Kidney (tissue), 14 donors: Measurements from ENCODE around the gene ELFN2. TPM values are rescaled to one million over a fixed set of nuclear protein-coding genes. Genes with fewer than 3 reads are reported as not detected.

ENCODE experiments used
- DNase-seq, 5 donors: peaks; one replicate each; pipeline ENCODE4 v3.0.0-alpha.2; 2013 to 2020
- FAIRE-seq: peaks from 2 replicates; lab custom pipeline; 2012; peaks lifted over from hg19 to GRCh38; lab: Jason Lieb, UNC
- H3K27ac ChIP-seq, 2 donors: one replicate each; pipeline ENCODE4 v1.7.0; 2013; ENCODE audit warnings: low read depth in 2 of 2, low read length in 2 of 2, inconsistent platforms in 1 of 2
- H3K27me3 ChIP-seq: one replicate; pipeline ENCODE4 v1.7.1; 2013; ENCODE audit warnings: low read length, inconsistent platforms; ENCODE audit not compliant: control insufficient read depth, insufficient read depth
- H3K36me3 ChIP-seq, 3 donors: one replicate each; pipeline versions ENCODE4 v1.7.0 to v1.7.1; 2013; ENCODE audit warnings: low read length in 3 of 3, control low read depth in 1 of 3, inconsistent platforms in 1 of 3; ENCODE audit not compliant: insufficient read depth in 3 of 3, control insufficient read depth in 2 of 3
- H3K4me1 ChIP-seq, 3 donors: one replicate each; pipeline versions ENCODE4 v1.7.0 to v1.7.1; 2013; ENCODE audit warnings: low read length in 3 of 3, inconsistent platforms in 1 of 3, low read depth in 1 of 3; ENCODE audit not compliant: control insufficient read depth in 2 of 3, insufficient read depth in 2 of 3
- H3K4me3 ChIP-seq, 3 donors: one replicate each; pipeline versions ENCODE4 v1.7.0 to v1.8.1; 2013; ENCODE audit warnings: low read length in 3 of 3, control low read depth in 1 of 3, inconsistent platforms in 1 of 3
- H3K9ac ChIP-seq, 3 donors: one replicate each; pipeline versions ENCODE4 v1.7.0 to v1.7.1; 2013; ENCODE audit warnings: low read length in 3 of 3, control low read depth in 1 of 3, inconsistent platforms in 1 of 3
- H3K9me3 ChIP-seq, 3 donors: one replicate each; pipeline versions ENCODE4 v1.7.0 to v1.7.1; 2013; ENCODE audit warnings: low read length in 3 of 3, control low read depth in 1 of 3, inconsistent platforms in 1 of 3; ENCODE audit not compliant: control insufficient read depth in 2 of 3, insufficient read depth in 1 of 3
- intact Hi-C: fragments of 100-400 bp; cut with DNase I; formaldehyde crosslinking; loops from one replicate; pipeline ENCODE4 v1.11.1; 2022
- polyA plus RNA-seq: library from polyadenylated mRNA; stranded (reverse); fragments of 350-450 nt; fragmentation: Illumina TruSeq; extraction: RNeasy Lipid Tissue Mini Kit (QIAGEN cat#74804); gene quantifications from one replicate; pipeline ENCODE4 v1.2.3, GENCODE V29; 2014; ENCODE audit warnings: low read depth, low replicate concordance; ENCODE audit not compliant: insufficient read depth
- total RNA-seq: library from RNA; stranded (reverse); fragmentation: NEBNext Ultra II Directional; extraction: Animal tissue kit (Norgen Biotek cat#: 25700); gene quantifications from one replicate; pipeline ENCODE4 v1.2.1, GENCODE V29; 2021
- TF ChIP-seq, protein P1 (sequence below): IDR thresholded peaks from 3 replicates; pipeline ENCODE4 v1.5.1; 2012; ENCODE audit warnings: mild to moderate bottlenecking, moderate library complexity, borderline replicate concordance; ENCODE audit not compliant: insufficient read depth; ENCODE audit errors: extremely low read depth
- donor health status: control.
- donor health status: control.
- donor health status: control.
- donor health status: control.
- donor health status: control.
- donor health status: DM: yes; HTN: yes; CAD: no.
- donor health status: Normal renal cell carcinoma (clear cell type).

ELFN2 gene
- total and polyA plus RNA-seq, 2 donors from 2014 or later, result 0.19 to 4.6 TPM

DNA sequence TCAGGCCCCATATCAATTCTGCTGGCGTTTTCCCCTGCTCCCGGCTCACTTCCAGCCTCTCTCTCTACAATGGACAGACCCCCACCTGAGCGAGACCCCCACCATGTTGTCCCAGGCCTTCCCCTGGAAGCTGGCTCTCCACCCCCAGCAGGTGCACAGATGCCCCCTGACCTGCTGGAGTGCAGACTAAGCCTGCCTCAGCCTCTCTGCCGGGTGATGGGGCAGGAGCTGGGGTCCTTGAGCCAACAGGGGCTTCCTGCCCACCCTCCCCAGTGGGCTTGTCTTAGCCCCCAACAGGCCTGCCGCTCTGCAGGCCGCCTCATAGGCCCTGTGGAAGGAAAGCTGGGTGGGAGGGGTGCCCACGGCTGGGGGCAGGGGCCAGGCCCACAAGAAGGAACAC lies 10.0 kb downstream of the ELFN2 start:
- TF ChIP-seq, protein P1, sequence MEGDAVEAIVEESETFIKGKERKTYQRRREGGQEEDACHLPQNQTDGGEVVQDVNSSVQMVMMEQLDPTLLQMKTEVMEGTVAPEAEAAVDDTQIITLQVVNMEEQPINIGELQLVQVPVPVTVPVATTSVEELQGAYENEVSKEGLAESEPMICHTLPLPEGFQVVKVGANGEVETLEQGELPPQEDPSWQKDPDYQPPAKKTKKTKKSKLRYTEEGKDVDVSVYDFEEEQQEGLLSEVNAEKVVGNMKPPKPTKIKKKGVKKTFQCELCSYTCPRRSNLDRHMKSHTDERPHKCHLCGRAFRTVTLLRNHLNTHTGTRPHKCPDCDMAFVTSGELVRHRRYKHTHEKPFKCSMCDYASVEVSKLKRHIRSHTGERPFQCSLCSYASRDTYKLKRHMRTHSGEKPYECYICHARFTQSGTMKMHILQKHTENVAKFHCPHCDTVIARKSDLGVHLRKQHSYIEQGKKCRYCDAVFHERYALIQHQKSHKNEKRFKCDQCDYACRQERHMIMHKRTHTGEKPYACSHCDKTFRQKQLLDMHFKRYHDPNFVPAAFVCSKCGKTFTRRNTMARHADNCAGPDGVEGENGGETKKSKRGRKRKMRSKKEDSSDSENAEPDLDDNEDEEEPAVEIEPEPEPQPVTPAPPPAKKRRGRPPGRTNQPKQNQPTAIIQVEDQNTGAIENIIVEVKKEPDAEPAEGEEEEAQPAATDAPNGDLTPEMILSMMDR, result no peak
- Histone ChIP-seq H3K27ac (no peak overlapping the region), H3K9ac (no peak overlapping the region), H3K27me3 (peaks cover 10% of the 10 kb centered on the region), H3K4me1 (no peaks in the 10 kb centered on the region), H3K4me3 (no peak overlapping the region), H3K9me3 (no peaks in the 10 kb centered on the region), H3K36me3 (no peaks in the 10 kb centered on the region)
- FAIRE-seq (no peak), DNase-seq (peak in 2 of 5 donors; percentile 42 to 64)
- intact Hi-C loops, result no loop called here

DNA sequence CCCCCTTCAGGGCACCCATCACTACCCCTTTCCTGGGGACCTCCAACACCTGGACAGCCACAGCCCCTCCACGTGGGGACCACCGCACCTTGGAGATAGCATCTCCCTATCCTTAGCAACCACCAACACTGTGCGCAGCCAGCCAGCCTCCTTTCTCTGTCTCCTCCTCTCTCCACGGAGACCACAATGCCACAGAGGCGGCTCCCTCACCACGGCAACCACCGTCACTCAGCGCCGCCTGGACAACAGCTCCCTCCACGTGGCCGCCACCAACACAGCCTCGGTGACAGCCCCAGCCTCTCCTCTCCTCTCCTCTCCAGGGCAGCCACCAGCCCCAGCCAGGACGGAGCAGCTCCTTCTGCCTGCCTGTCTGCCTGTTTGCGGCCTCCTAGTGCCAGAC lies 10.5 kb downstream of the ELFN2 start:
- intact Hi-C loops, result no loop called here
- peak in 2 of 5 donors; percentile 58 to 70 for DNase-seq
- H3K4me1 ChIP-seq, result no peaks in the 10 kb centered on the region
- no peak overlapping the region for H3K9ac ChIP-seq
- FAIRE-seq, result no peak
- TF ChIP-seq, protein P1, result no peak
- H3K4me3 ChIP-seq, result no peak overlapping the region
- no peaks in the 10 kb centered on the region for H3K9me3 ChIP-seq
- H3K27ac ChIP-seq, result no peak overlapping the region
- H3K36me3 ChIP-seq, result no peaks in the 10 kb centered on the region
- H3K27me3 ChIP-seq, result peaks cover 10% of the 10 kb centered on the region

DNA sequence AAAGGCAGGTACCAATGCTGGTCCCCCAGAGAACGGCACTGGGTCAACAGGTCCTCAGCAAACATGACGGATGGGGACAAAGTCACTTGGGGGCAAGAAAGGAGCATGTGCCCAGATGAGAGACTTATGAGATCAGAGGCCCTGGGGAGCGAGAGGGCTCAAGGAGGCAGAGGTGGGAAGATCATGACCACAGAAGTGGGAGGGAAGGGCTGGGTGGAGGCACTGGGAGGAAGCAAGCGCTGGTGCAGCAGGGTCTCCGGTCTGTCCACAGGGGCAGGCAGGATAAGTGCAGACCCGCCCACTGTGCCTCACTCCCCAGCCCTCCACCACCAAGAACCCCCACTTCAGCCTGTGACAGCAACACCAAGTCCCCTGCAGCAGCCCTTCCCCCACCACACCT lies 10.9 kb downstream of the ELFN2 start:
- DNase-seq (no peak), FAIRE-seq (no peak)
- no peak overlapping the region for H3K27ac ChIP-seq
- no peaks in the 10 kb centered on the region for H3K4me1 ChIP-seq
- TF ChIP-seq, protein P1, result no peak
- H3K9ac ChIP-seq, result no peak overlapping the region
- no peak overlapping the region for H3K4me3 ChIP-seq
- intact Hi-C loops, result no loop called here
- H3K27me3 ChIP-seq, result peaks cover 10% of the 10 kb centered on the region
- no peaks in the 10 kb centered on the region for H3K36me3 ChIP-seq
- no peaks in the 10 kb centered on the region for H3K9me3 ChIP-seq

DNA sequence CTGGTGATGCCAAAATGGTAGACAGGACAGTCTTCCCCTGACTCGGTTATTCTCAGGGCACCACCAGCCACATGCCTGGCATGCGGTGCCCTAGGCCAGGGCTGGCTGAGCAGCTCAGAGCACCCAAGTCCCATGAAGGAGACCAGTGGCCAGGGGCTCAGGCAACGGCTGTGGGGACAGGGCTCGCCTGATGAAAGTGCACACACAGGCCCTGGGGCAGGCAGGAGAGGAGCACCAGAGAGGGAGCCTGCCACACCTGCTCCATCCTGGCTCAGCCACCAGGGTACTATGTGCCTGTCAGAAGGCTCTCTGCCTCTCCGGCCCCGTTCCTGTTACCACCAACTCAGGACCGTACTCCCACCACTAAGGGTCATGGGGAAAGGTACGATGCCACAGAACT lies 12.1 kb downstream of the ELFN2 start:
- no peak overlapping the region for H3K9ac ChIP-seq
- intact Hi-C loops, result no loop called here
- DNase-seq (no peak), FAIRE-seq (no peak)
- H3K9me3 ChIP-seq, result no peaks in the 10 kb centered on the region
- TF ChIP-seq, protein P1, result no peak
- no peaks in the 10 kb centered on the region for H3K4me1 ChIP-seq
- H3K27me3 ChIP-seq, result peaks cover under 1% of the 10 kb centered on the region
- no peak overlapping the region for H3K27ac ChIP-seq
- no peak overlapping the region for H3K4me3 ChIP-seq
- no peaks in the 10 kb centered on the region for H3K36me3 ChIP-seq
